GM10248 (cell line): ENCODE data around the gene GSS.

Source experiments
- CTCF ChIA-PET: fragments of 300-600 bp; sonication (Branson Sonifier 250); formaldehyde crosslinking; extraction: SDS; loops from one replicate; lab custom pipeline; 2021; ENCODE audit warnings: antibody characterized with exemption; lab: Yijun Ruan, JAX
- POLR2A ChIA-PET: fragments of 350-650 bp; sonication (Branson Sonifier 250); formaldehyde crosslinking; extraction: SDS; loops from one replicate; lab custom pipeline; 2020; ENCODE audit warnings: antibody characterized with exemption; lab: Yijun Ruan, JAX
- DNase-seq: peaks from one replicate; pipeline ENCODE4 v3.0.0; 2012; ENCODE audit errors: extremely low spot score
- CTCF ChIP-seq: IDR thresholded peaks from 2 replicates; pipeline ENCODE4 v1.5.1; 2012; ENCODE audit warnings: mild to moderate bottlenecking, low read depth; ENCODE audit errors: extremely low read depth, missing control alignments, control extremely low read depth

Gene GSS

DNA sequence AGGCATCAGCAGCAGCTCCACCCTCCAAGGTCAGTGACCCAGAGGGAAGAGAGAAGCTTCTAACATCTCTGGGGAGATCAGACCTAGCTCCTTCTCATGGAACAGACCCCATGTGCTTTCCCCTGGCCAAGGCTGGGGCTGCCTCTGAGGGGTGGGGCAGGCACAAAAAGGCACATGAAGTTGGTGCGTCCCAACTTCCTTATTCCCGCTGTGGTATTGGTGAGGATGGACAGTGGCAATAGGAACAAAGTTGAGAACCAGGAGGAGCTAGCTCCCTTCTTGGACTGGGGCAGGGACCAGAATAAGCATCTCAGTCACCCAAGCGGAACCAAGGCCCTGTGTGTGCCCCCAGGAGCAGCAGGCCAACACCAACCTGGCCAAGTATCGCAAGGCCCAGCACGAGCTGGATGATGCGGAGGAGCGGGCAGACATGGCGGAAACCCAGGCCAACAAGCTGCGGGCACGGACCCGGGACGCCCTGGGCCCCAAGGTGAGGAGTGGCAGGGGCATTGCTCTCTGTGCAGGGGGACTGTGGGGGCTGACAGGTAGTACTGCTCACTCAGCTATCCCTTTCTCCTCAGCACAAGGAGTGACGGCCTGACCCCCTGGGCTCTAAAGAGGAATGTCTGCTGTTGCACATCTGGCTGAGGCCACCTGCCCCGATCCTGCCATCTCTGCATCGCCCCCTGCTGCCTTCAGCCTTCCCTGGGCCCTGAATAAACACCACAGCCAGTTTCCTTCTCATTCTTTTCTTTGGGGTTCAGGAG, 46.2 kb upstream of the GSS start:
- ChIA-PET POLR2A (interaction anchor here (0.6 kb wide), 1 partner anchor 263 kb away, joined by 6 read pairs; no protein-coding TSS in a partner anchor), CTCF (interaction anchor here (0.7 to 2.3 kb wide), 8 partner anchors 9 to 166 kb away, joined by 3 to 16 read pairs (median 4); partner anchors contain the start of gene GGT7)
- DNase-seq: no peak
- peak; percentile 24 for TF ChIP-seq CTCF

GRCh38 chr20:35000922-35001595, 45.5 kb upstream of the GSS start:
- DNase-seq: no peak
- TF ChIP-seq CTCF: no peak
- POLR2A ChIA-PET: interaction anchor here (0.6 kb wide), 1 partner anchor 264 kb away, joined by 6 read pairs; no protein-coding TSS in a partner anchor
- CTCF ChIA-PET: interaction anchor here (0.9 to 2.3 kb wide), 6 partner anchors 9 to 165 kb away, joined by 3 to 16 read pairs (median 4); partner anchors contain the start of gene GGT7

GRCh38 chr20:35000311-35000921, 44.8 kb upstream of the GSS start:
- TF ChIP-seq CTCF: no peak
- ChIA-PET POLR2A (no interaction called here), CTCF (interaction anchor here (1.2 to 2.3 kb wide), 3 partner anchors 10 to 126 kb away, joined by 3 to 16 read pairs (median 4); partner anchors contain the start of gene GGT7)
- DNase-seq: no peak

DNA sequence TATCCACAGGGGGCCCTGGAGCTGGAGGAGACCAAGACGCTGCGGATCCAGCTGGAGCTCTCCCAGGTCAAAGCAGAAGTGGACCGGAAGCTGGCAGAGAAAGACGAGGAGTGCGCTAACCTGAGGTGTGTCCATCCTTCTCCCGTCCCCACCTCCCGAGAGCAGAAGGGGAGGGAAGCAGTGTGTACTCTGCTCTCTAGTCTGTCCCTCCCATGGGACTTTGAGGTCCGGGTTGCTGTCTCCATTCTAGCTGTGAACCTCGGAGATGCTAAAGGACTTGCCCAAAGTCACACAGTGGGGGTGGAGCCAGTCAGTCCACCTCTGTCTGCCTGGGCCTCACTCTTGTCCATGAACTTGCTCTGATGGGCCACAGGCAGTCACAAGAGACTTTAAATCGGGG, 44.2 kb upstream of the GSS start:
- CTCF ChIA-PET: interaction anchor here (2.3 kb wide), 1 partner anchor 126 kb away, joined by 16 read pairs; the partner anchor contains the start of gene GGT7
- DNase-seq: no peak
- no peak for TF ChIP-seq CTCF
- POLR2A ChIA-PET: no interaction called here

DNA sequence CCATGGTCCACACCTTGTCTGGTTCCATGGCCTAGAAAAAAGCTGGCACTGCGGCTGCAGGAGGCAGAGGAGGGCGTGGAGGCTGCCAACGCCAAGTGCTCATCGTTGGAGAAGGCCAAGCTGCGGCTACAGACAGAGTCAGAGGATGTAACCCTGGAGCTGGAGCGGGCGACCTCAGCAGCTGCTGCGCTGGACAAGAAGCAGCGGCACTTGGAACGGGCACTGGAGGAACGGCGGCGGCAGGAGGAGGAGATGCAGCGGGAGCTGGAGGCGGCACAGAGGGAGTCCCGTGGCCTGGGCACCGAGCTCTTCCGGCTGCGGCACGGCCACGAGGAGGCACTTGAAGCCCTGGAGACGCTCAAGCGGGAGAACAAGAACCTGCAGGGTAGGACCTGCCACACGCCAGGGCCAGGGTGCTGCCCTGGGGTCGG, 43.4 kb upstream of the GSS start:
- CTCF ChIA-PET: no interaction called here
- TF ChIP-seq CTCF: no peak
- no peak for DNase-seq
- POLR2A ChIA-PET: no interaction called here

- ChIA-PET POLR2A (no interaction called here), CTCF (interaction anchor here (1.3 kb wide), 1 partner anchor 125 kb away, joined by 3 read pairs; the partner anchor contains the start of gene GGT7)
- DNase-seq: no peak
- no peak for TF ChIP-seq CTCF
Measured at GRCh38 chr20:34998331-34998950, 42.8 kb upstream of the GSS start.
